Activated B cell treated with CpG ODN at 0.5 μM for 24 hours (primary cell): ENCODE results near the gene IL36B. TPM values are rescaled to one million over a fixed set of nuclear protein-coding genes. Genes with fewer than 3 reads are reported as not detected.

Experiments used
- ATAC-seq: fragments of 200-7000 bp; cut with Tn5 transposase; one replicate; pipeline ENCODE4 v1.10.0; 2021; ENCODE audit warnings: low read depth, mild to moderate bottlenecking, moderate library complexity
- CTCF ChIA-PET: fragments of 350-600 bp; sonication (Branson Sonifier 250); formaldehyde crosslinking; loops from one replicate; lab custom pipeline; 2021; ENCODE audit warnings: antibody characterized with exemption; lab: Charles Lee
- POLR2A ChIA-PET: fragments of 350-600 bp; sonication (Branson Sonifier 250); formaldehyde crosslinking; loops from one replicate; lab custom pipeline; 2021; ENCODE audit warnings: antibody characterized with exemption; lab: Charles Lee
- DNase-seq: peaks from one replicate; pipeline ENCODE4 v3.0.0; 2022
- H3K27ac Mint-ChIP-seq: one replicate; pipeline ENCODE4 v1.8.0; 2020; ENCODE audit warnings: mixed read lengths
- H3K27me3 Mint-ChIP-seq: one replicate; pipeline ENCODE4 v1.8.0; 2021; ENCODE audit warnings: mixed read lengths
- H3K36me3 Mint-ChIP-seq: one replicate; pipeline ENCODE4 v1.8.0; 2021; ENCODE audit warnings: low read depth, mixed read lengths
- H3K4me1 Mint-ChIP-seq: one replicate; pipeline ENCODE4 v1.8.0; 2021; ENCODE audit warnings: mixed read lengths
- H3K4me3 Mint-ChIP-seq: one replicate; pipeline ENCODE4 v1.8.0; 2020; ENCODE audit warnings: mild to moderate bottlenecking, mixed read lengths
- H3K9me3 Mint-ChIP-seq: one replicate; pipeline ENCODE4 v1.8.0; 2020; ENCODE audit warnings: mixed read lengths
- intact Hi-C: fragments of 100-400 bp; cut with micrococcal nuclease; formaldehyde crosslinking; loops from one replicate; pipeline ENCODE4 v1.15.1; 2024
- total RNA-seq: library from RNA; stranded (reverse); gene quantifications from 2 replicates; pipeline ENCODE4 v1.2.3, GENCODE V29; 2022
- TF ChIP-seq, protein P1 (sequence below): fragments of 200-600 bp; IDR thresholded peaks from one replicate; pipeline ENCODE4 v1.8.0; 2022; ENCODE audit warnings: antibody characterized with exemption, mild to moderate bottlenecking

Gene IL36B
- total RNA-seq, 1 donor from 2014 or later = not detected

DNA sequence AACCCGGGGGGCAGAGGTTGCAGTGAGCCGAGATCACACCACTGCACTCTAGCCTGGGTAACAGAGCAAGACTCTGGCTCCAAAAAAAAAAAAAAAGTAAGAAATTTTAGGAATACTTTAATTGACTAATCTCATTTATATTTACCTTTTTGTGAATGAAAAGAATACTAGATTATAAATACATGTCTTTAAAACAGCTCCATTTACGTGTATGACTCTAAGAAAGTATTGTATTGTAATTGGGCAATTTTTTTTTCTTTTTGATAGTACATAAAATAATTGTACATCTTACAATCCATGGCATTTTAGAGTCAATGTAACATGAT lies 39.4 kb downstream of the IL36B start:
- H3K27me3 Mint-ChIP-seq = peaks cover 28% of the 10 kb centered on the region
- ATAC-seq (no peak), DNase-seq (no peak)
- H3K36me3 Mint-ChIP-seq = no peaks in the 10 kb centered on the region
- H3K4me3 Mint-ChIP-seq = no peak overlapping the region
- no peaks in the 10 kb centered on the region for H3K4me1 Mint-ChIP-seq
- no peaks in the 10 kb centered on the region for H3K9me3 Mint-ChIP-seq
- H3K27ac Mint-ChIP-seq = no peak overlapping the region
- TF ChIP-seq, protein P1, sequence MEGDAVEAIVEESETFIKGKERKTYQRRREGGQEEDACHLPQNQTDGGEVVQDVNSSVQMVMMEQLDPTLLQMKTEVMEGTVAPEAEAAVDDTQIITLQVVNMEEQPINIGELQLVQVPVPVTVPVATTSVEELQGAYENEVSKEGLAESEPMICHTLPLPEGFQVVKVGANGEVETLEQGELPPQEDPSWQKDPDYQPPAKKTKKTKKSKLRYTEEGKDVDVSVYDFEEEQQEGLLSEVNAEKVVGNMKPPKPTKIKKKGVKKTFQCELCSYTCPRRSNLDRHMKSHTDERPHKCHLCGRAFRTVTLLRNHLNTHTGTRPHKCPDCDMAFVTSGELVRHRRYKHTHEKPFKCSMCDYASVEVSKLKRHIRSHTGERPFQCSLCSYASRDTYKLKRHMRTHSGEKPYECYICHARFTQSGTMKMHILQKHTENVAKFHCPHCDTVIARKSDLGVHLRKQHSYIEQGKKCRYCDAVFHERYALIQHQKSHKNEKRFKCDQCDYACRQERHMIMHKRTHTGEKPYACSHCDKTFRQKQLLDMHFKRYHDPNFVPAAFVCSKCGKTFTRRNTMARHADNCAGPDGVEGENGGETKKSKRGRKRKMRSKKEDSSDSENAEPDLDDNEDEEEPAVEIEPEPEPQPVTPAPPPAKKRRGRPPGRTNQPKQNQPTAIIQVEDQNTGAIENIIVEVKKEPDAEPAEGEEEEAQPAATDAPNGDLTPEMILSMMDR = no peak
- POLR2A ChIA-PET = interaction anchor here (0.9 kb wide), 1 partner anchor 10 kb away, joined by 3 read pairs; no protein-coding TSS in a partner anchor
- CTCF ChIA-PET = no interaction called here
- intact Hi-C loops = no loop called here

DNA sequence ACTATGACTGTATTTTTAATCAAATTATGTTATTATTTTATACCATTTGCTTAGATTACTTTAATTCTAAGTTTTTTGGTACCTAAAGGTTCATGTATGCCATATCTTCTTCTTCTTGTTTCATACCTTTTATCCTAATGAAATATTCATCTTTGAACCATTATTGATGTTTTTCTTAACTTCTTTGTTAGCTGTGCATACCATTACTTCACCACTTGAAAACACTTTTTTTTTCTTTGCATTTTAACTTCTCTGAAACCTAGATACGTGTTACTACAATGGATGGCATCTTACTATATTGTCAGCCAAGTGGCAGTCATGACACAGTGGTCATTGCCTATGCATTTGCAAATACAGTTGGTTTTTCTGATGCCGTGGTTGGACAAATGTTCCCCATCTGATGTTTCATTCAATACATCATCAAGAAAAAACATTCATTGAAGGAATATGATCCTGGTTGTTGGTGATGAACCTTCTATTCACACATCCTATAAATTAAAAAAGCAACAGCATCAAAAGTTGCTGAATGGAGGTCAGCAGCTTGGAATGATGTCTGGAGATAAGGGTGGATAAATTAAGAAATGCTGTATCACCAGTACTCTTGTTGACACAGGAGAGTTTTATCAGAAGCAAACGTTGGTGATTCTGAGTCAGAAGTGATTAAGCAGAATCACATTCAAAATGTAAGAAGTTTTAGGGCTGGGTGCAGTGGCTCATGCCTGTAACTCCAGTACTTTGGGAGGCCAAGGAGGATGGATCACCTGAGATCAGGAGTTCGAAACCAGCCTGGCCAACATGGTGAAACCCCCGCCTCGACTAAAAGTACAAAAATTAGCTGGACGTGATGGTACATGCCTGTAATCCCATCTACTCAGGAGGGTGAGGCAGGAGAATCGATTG lies 40.0 kb downstream of the IL36B start:
- ATAC-seq (no peak), DNase-seq (no peak)
- Mint-ChIP-seq H3K4me1 (no peaks in the 10 kb centered on the region), H3K4me3 (no peak overlapping the region), H3K27me3 (peaks cover 27% of the 10 kb centered on the region), H3K9me3 (no peaks in the 10 kb centered on the region), H3K27ac (no peak overlapping the region), H3K36me3 (no peaks in the 10 kb centered on the region)
- POLR2A ChIA-PET = interaction anchor here (0.9 kb wide), 1 partner anchor 11 kb away, joined by 3 read pairs; no protein-coding TSS in a partner anchor
- TF ChIP-seq, protein P1 = no peak
- CTCF ChIA-PET = no interaction called here
- intact Hi-C loops = no loop called here

DNA sequence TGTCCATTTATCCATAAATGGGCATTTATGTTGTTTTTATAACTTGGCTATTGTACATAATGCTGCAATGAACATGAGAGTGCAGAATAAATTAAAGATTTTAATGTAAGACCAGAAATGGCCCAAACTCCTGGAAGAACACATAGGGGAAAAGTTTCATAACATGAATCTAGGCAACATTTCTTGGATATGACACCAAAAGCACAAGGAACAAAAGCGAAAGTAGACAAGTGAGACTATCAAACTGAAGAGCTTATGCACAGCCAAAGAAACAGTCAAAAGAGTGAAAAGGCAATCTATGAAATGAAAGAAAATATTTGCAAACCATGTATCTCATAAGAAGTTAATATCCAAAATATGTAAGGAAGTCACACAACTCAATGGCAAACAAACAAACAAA lies 41.6 kb downstream of the IL36B start:
- CTCF ChIA-PET = no interaction called here
- POLR2A ChIA-PET = no interaction called here
- Mint-ChIP-seq H3K27ac (no peak overlapping the region), H3K9me3 (no peaks in the 10 kb centered on the region), H3K4me1 (no peaks in the 10 kb centered on the region), H3K36me3 (no peaks in the 10 kb centered on the region), H3K27me3 (peaks cover 15% of the 10 kb centered on the region), H3K4me3 (no peak overlapping the region)
- no peak for DNase-seq
- intact Hi-C loops = no loop called here
- ATAC-seq = no peak
- TF ChIP-seq, protein P1 = no peak

DNA sequence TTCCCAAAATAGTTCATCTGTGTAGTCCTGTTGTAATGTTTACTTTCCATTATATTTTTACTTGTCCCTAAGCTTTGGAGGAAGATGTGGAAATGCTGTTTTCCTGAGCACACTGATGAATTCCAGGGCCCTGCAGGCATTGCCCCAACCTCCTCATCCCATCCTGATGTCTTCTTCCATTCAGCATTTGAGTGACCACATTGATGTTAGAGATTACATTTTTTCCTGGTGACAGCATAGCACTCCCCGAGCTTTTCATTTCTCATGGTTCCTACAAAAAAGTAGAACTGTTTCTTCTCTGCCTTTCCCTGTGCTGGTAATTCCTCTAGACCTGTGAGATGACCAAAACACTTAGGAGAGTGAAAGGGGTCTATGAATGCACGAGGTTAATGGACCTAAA lies 42.6 kb downstream of the IL36B start:
- Mint-ChIP-seq H3K4me3 (no peak overlapping the region), H3K9me3 (no peaks in the 10 kb centered on the region), H3K36me3 (no peaks in the 10 kb centered on the region), H3K27me3 (peaks cover 17% of the 10 kb centered on the region), H3K27ac (no peak overlapping the region), H3K4me1 (no peaks in the 10 kb centered on the region)
- DNase-seq (no peak), ATAC-seq (no peak)
- POLR2A ChIA-PET = no interaction called here
- intact Hi-C loops = no loop called here
- CTCF ChIA-PET = no interaction called here
- TF ChIP-seq, protein P1 = no peak

DNA sequence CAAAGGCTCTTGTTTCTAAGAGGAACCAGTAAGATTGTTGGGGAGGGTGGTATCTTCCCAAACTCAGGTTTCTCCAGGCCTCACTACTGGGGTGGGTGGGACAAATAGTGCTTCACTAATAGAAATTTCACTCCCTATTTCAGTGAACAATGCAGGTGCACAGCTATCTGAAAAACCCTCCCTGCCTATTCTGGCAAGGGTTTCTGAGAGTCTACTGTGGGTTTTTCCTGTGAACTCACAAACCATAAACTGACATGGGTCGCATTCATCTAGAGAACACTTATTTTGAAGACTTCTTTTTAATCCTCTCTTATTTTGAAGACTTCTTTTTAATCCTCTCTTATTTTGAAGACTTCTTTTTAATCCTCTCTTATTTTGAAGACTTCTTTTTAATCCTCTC lies 43.0 kb downstream of the IL36B start:
- Mint-ChIP-seq H3K9me3 (no peaks in the 10 kb centered on the region), H3K4me1 (no peaks in the 10 kb centered on the region), H3K4me3 (no peak overlapping the region), H3K27ac (no peak overlapping the region), H3K36me3 (no peaks in the 10 kb centered on the region), H3K27me3 (peaks cover 17% of the 10 kb centered on the region)
- TF ChIP-seq, protein P1 = no peak
- ChIA-PET CTCF (no interaction called here), POLR2A (no interaction called here)
- intact Hi-C loops = no loop called here
- DNase-seq (no peak), ATAC-seq (no peak)
